HG03064 (cell line): ENCODE results near the gene ANKFN1.

Experiments used
- ATAC-seq: cut with Tn5 transposase; IDR thresholded peaks from one replicate; pipeline ENCODE4 v1.9.1; 2021; ENCODE audit warnings: low read depth; ENCODE audit not compliant: unreplicated experiment

The ANKFN1 gene

DNA sequence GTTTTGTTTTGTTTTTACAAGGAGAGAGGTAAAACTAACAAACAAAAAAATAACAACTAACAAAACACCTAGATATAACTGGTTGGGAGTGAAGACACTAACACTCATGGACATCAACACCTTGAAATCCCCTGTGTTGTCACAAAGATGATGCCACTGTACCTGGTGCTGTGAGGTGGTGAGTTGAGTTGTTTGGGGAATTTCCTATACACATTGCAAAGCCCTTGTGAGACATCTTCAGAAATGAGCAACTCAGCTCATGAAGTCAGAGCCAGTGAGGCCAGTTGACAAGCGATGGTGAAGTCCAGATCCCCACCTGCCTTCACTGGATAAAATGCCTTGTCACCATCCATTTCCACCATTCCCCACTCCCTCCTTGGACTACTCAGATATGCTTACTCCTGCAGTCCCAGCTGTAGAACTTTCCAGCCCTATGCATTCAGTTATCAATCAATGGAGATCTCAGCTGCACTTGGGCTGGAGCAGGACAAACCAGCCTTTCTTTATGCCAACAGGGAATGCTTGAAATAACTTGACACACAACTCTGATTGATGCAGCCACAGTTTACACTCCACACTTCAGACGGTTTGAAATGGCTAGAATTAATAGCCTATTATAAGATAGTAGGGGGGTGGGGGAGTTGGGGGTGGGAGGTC, 22.2 kb downstream of the ANKFN1 start:
- no peak for ATAC-seq

DNA sequence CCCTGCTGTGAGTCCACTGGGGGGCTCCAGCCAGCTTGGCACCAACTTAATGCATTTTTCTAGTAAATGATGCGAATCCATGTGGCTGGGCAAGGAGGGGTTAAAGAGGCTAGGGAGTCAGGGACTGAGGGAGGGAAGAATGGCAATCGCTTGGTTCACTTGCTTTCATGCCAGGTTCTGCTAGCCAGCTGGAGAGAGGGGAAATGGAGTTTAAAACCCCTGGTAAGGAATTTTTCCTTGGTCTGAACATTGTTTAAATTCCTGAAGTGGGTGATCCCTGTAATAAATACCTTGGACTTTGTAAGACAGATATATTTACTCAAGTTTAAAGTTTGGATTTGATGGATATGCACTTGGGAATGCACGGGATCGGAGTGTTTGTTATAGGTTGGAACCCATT, 22.8 kb downstream of the ANKFN1 start:
- no peak for ATAC-seq

DNA sequence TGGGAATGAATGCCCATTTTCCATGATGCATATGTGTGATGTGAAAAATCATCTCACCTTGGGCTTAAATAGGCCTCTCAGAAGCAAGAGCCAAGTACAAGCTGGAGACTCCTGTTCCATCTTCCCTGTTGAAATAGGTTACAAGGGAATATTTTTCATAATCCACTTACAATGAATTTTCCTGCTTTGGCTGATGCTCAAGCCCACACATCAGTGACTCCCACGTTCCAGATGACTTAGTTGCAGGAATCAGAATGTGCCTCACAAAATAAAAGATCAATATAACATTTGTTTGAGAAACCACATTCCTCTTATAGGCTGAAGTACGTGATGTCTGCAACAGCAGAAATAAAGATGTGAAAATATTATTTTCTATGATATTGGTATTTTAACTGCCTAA, 24.1 kb downstream of the ANKFN1 start:
- no peak for ATAC-seq

DNA sequence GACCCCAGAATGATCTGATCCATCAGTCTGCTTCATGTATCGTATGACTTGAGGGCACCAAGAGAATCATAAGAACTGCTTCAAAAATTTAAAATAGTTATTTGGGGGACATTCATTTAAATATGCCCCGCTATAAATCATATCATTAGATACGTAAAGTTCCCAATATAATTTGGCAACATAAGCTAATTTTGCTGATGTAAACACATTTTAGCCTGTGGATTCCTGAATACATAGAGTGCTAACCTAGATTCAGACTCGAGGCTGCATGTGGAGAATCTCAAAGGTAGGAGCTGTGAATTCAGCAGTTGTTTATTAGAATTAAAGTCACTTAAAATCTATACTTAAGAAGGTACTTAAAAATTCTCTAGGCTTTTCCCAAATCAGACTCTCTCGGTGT, 24.9 kb downstream of the ANKFN1 start:
- no peak for ATAC-seq

DNA sequence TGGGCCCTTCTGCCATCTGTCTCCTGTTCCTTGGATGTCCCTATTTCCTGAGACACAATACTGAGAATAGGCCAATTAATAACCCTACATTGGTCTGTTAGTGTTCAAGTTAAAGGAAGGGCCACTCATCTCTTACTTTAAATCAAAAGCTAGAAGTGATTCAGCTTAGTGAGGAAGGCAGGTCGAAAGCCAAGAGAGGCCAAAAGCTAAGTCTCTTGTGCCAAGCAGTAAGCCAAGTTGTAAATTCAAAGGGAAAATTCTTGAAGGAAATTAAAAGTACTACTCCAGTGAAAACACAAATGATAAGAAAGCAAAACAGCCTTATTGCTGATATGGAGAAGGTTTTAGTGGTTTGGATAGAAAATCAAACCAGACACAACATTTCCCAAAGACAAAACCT, 28.8 kb downstream of the ANKFN1 start:
- no peak for ATAC-seq

DNA sequence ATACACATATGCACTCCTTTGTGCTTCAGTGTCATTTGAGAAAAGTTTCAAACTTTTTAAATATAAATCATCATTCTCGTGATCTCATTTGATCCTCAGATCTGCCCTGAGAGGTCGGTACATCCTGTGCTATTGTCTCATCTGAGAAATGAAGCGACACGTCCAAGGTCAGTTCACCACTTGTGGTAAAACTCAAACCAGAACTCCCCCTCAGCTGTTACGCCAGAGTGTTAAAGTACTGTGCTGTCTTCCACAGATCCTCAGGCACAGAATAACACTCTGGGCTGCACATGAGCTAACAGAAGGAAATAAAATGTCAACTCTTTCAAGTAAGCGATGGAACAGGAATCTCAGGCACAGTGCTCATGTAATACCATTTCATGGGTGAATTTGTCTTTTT, 31.4 kb downstream of the ANKFN1 start:
- no peak for ATAC-seq

DNA sequence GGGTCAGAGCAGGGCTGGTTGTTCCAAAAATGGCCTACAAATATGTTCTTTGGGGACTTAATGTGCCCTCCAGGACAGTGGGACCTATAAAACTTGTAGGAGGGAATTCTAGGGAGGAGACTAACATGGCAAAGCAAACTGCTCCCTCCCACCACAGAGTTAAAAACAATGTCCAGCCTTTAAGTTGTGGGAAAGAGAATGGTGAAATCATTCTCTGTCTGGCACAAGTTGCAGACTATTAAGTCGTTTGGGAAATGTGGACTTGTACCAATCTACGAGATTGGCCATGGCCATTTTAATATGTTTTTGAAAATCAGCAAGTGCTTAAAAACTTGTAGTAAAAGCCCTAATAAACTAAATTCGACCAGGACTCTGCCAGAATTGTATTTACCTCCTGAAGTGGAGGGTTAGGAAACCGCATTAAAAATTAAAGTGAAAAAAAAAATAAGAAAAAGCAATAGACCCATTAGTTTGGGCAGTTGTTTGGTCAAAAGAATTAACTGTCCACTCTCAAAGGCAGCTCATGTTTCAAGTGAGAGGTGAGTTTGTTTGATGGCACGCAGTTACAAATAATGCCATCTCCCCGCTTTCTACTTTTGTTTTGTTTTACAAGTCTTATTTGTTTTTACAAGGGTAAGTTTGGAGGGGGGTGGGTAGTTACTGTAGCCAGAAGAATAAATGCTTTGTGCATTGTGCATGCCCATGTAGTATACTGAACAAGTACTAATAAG, 32.4 kb downstream of the ANKFN1 start:
- no peak for ATAC-seq

DNA sequence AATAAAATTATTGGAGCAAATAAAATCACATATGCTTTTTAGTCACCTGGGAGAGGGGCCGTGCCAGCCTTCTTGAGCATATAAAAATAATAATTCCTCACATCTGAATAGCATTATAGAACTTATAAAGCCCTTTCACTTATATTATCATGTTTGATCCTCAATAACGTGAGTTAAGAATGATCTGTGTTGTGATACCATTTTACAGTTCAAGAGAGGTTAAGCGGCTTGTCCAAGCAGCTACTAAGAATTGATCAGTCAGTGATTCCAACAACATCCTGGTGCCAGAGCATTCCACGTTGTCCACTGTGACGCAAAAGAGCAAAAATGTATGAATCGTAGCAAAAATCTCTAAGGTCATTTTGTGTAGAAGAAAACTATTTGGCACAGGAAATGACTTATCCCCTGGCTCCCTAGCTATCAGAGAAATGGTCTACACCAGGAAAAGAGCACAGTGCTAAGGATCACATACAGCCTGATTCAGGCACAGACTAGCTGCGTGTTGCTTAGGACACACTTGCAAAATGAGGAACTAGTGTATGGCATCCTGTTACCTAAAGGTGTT, 33.0 kb downstream of the ANKFN1 start:
- ATAC-seq: no peak

DNA sequence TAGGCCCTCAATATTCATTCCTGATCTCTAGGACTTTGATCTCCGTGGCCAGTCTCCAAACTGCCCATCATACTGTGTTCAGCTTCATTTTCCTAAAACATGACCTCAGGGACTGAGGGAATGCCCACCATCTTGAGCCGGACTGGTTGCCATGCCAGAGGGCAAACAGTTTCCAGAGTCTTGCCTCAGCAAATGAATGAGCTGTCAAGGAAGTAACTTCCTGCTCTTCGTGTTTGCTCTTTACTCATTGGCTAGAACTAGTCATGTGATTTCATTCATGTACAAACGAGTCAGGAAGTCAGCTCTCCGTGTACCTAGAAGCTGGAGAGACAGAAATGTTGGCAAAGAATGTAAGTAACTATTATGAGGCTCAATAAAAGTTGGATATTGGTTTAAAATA, 50.2 kb downstream of the ANKFN1 start:
- ATAC-seq: no peak

DNA sequence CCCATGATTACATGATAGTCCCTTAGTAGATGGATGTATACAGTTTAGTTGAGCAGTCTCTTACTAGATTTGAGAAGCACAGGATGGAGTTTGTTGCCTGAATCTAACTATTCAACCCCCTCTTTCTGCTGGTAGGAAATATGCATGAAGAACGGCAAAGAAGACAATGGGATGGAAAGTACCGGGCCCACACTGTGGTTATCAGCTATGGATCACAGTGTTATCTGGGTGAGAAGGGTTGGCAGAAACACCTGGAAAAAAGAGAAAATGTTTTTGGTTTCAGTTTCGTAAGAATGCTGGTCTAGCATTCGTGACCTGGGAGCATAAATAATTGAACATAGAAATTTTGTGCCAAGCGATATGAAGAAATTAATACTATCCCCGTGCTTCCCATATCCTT, 53.1 kb downstream of the ANKFN1 start:
- ATAC-seq: no peak

DNA sequence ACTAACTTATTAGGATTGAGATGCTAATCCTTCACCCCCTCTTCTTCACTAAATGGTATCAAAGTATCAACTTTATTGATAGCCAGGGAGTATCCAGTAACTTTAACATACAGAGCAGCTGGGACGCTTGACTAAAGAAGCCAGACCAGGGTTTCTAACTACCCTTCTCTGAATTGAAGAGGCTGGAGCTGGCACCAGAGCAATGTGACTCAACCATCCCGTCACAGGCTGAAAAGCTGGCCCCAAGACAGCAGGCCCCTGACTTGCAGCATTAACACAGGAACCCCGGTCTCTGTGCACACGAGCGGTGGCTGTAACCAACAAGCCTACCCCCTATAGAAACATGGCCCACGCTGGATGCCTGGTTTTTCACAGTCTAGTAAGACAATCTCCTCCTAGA, 59.8 kb downstream of the ANKFN1 start:
- ATAC-seq: no peak

DNA sequence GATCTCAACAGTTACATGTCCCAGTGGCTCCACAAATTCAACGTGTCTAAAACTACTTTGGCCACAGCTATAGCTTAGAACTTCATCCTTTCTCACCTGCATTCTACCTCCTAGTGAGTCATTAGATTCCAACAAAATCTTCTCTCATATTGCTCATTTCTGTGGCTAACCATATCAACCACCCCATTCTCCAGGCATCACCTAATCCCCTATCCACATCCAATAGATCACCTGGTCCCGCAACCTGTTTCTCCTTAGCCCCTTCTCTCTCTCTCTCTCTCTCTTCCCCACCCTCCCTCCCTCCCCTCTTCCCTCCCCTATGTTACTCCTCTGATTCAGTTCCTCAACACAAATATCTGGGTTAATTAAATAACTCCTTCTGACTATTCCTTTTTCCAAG, 64.6 kb downstream of the ANKFN1 start:
- no peak for ATAC-seq

DNA sequence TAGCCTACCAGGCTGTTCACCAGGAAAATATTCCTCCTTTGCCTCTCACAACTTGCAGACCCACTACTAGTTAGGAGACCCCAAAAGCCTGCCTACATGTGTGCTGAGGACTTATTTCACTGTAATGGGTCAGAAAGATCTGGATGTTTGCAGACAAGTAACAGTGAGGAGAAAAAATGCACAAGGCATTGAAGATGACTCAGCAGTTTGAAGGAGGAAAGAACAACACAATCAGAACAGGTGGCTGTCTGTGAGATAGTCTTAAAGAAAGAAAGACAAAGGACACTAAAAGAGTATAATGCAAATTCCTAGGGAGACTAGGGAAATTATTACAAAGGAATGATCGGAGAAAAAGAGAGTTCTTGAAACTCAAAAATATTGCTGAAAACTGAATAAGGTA, 69.0 kb downstream of the ANKFN1 start:
- no peak for ATAC-seq

DNA sequence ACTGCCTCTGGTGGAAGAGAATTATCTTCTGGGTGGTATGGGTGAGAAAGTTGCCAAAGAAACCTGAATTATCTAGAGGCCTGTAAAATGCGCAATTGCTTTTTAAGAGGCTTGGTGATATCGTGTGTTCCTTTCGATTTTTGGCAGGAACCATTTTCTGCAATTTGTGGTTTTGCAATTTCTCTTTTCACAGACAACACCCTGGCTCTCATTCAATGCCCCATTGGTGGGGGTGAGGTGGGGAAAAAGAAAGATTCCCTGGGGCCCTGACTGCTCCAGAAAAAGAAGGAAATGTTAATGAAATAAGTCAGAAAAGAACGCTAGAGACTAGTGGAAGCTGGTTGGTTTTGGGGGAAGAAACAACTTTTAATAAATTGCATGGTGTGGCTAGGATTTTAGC, 77.4 kb downstream of the ANKFN1 start:
- no peak for ATAC-seq

DNA sequence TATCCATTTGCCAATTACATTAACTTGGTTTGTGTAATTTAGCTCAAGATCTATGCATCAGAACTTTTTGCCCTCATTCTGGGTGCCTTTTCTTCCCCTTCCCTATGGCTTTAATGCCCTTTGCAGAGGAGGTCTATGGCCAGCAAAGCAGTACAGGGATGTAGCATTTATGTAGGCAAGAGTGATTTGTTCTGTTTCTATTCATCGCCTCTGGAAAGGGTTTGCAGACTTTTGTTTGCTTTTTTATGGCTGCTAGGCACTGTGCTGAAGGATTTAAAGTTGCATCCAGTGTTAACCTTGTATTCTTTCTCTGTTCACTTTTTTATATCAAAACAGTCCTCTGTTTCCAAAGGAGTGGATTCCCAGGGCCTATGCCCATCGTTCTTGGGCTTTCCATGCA, 78.0 kb downstream of the ANKFN1 start:
- no peak for ATAC-seq

DNA sequence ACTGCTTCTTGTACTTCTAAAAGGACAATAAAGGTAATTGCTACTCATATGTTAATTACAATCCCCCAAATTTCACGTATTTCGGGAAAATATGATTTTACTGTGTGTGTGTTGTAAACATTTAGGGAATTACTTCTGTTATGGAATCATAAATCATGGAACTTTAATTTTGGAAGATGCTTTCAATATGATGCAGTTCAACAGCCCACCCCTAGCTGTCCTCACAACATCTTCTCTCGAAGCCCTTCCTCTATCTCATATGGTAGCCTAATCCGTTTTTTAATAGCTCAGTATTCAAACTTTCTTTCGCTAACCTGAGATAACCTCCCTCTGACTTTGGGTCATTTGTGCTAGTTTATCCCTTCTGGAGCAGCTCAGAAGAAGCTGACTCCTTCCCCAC, 78.4 kb downstream of the ANKFN1 start:
- ATAC-seq: no peak

DNA sequence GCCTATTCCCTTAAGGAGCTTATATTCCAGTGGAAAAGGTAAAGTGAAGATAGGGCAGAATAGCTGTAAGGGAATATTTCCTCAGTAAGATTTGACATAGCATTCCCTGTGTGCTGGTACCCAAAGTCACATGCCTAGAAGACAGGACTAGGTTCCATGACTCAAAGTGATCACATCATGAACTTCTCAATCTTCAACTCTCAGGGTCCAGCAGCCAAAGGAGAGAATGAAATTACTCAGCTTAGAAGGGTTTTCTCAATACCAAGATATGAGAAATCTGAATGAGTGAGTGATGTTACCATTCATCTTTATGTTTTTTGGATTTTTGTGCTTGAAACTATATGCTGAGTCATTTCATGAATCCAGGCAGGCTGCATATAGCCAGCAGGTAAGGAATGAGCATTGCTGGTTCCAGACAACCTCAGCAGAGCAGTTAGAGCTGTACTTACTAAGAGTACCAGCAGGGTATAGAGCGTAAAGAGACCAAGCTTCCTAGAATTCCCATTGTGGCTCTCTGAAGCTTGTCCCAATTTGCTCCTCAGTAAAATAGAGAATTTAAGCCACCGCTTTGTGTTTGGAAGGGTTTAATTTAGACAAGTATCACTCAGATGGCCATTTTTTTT, 91.1 kb downstream of the ANKFN1 start:
- no peak for ATAC-seq

DNA sequence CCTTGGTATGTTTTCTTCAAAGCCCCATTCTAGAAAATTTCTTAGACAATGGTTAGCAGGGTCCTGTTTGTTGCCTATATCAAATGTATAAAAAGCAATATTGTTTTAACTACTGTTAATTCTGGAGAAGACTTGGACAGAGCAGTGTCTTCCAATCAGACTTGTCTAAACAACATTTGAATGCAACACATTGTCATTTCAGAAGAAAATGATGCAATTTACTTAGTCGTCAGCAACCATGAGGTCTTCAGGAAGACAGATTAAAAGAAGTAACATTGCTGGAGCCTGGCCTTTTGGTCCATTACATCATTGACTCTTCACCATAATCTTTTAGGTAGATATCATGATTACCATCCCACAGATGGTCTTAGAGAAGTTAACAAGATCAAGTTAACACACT, 94.5 kb downstream of the ANKFN1 start:
- no peak for ATAC-seq

DNA sequence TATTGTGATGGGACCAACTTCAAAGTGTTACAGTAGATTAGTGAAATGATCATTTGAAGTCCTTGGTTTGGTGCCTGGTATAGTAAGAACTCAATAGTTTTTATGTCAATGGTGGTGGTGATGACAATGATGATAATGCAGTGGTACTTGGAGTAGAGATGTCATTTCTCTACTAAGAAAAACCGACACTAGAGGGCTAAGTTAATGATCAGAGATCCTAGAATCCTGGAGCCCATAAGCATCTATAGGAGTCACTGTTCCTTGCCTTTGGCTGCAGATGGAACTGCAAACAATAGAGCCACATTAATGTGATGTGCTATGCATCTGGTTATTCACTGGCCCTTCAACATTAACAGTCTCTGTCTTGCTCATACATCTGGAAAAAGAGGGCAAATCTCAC, 103.8 kb downstream of the ANKFN1 start:
- no peak for ATAC-seq

DNA sequence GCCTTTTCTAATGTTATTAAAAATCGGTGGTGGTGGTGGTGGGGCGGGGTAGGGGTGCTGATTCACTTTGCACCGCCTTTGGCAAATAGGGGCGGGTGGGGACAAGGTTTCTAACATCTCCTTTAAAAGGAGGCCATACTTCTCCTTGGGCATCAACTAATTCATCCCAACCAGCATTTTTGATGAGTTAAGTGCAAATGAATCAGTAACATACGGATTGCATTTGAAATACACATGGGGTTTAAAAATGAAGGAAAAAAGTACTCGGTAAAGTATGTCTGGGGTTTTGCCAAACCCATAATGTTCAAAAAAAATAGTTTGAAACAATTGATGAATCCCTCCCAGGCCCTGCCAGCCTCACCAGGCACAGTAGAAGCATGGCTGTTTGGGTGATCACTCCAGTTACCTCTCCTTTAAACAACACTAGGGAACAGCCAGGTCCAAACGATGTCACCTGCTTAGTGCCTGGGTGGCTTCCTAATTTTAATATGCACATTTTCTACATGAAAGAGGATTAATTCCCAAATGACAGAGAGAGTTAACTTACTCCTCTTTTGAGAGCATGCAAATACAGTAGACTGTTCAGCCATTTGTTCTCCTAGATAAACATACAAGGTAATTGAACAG, 107.2 kb downstream of the ANKFN1 start:
- ATAC-seq: no peak

DNA sequence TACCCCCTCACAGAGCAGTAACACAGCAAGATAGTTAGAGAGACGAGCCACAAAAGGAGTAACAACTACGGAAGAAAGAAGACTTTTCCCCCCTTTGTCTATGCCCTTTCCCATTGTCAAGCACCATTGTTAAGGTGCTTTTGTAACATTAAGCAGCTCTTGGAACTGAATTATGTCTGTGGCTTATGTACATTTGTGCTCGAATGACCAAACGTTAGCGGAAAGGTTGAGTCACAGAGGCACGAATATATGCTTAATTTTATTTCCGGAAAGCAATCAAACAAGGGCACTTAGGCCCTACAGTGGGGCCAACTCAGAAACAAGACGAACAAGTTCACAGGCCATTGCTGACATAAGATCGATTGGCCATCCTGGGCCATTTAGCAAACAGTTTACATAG, 109.5 kb downstream of the ANKFN1 start:
- ATAC-seq: no peak
